ENCODE results near the gene KIAA1671. TPM values are rescaled to one million over a fixed set of nuclear protein-coding genes. Genes with fewer than 3 reads are reported as not detected.

Gene KIAA1671
- polyA plus RNA-seq, 1 of the 3 experiments (the other 2 are of a cell fraction) = 7.4 TPM

- no peaks in the 10 kb centered on the region for H4K20me1 ChIP-seq (ENCODE audit: insufficient read depth)
- ChIA-PET POLR2A (no interaction called here), CTCF (interaction anchor here (0.9 to 1.9 kb wide), 3 partner anchors 9 to 101 kb away, joined by 3 to 6 read pairs (median 3); no protein-coding TSS in a partner anchor)
- H3K4me1 ChIP-seq (ENCODE audit: control insufficient read depth in 1 of 2, insufficient read depth in 2 of 2, low read depth in 1 of 2, low read length in 1 of 2) = peaks cover 0 to 4% of the 10 kb centered on the region in 2 experiments; a peak in 1 of 4 replicates
- no peaks in the 10 kb centered on the region for H3K79me2 ChIP-seq (ENCODE audit: insufficient read depth)
- no peak for TF ChIP-seq MXI1 (IDR thresholded peaks at IDR 0.05; ENCODE audit: low read depth, low read length)
- no peak for TF ChIP-seq TCF12 (IDR thresholded peaks at IDR 0.05)
- no peak for TF ChIP-seq YY1 (IDR thresholded peaks at IDR 0.05; ENCODE audit: low read depth)
- TF ChIP-seq TAF1 (IDR thresholded peaks at IDR 0.05; ENCODE audit: borderline replicate concordance, low read depth, low read length) = no peak
- TF ChIP-seq RAD21 (IDR thresholded peaks at IDR 0.05; ENCODE audit: low read length) = no peak
- TF ChIP-seq GATA2 (CRISPR knock-in tag; IDR thresholded peaks at IDR 0.05) = no peak
- TF ChIP-seq NRF1 (IDR thresholded peaks at IDR 0.05; ENCODE audit: low read depth, low read length) = no peak
- no peak for TF ChIP-seq NFIC (IDR thresholded peaks at IDR 0.05; ENCODE audit: borderline replicate concordance)
- no peak for TF ChIP-seq SIN3A (IDR thresholded peaks at IDR 0.05; ENCODE audit: borderline replicate concordance, low read depth, low read length)
- no peak for TF ChIP-seq RFX5 (IDR thresholded peaks at IDR 0.05; ENCODE audit: low read length)
- TF ChIP-seq RCOR1 (IDR thresholded peaks at IDR 0.05; ENCODE audit: low read length) = no peak
- no peak for TF ChIP-seq REST (IDR thresholded peaks at IDR 0.05; ENCODE audit: low read depth, low read length)
- TF ChIP-seq TEAD4 (IDR thresholded peaks at IDR 0.05; ENCODE audit: borderline replicate concordance, insufficient read depth) = no peak
- no peak for TF ChIP-seq ELF1 (IDR thresholded peaks at IDR 0.05)
- peaks cover 11 to 28% of the 10 kb centered on the region in 2 experiments for H3K36me3 ChIP-seq (replicated peaks in 1 of 2; ENCODE audit: control insufficient read depth in 1 of 2, insufficient read depth in 2 of 2, low read length in 1 of 2)
- no peak overlapping the region for H3K4me2 ChIP-seq
- no peak overlapping the region for H2AFZ ChIP-seq (ENCODE audit: low read depth)
- H3K27ac ChIP-seq (ENCODE audit: low read depth in 2 of 2, low read length in 1 of 2) = no peak overlapping the region
- WGBS (ENCODE audit: low lambda C conversion rate) = 96% methylated on average over 17 of the region's 17 CpGs
- H3F3A ChIP-seq (replicated peaks; ENCODE audit: insufficient read depth) = no peaks in the 10 kb centered on the region
- no peak for DNase-seq
- no peaks in the 10 kb centered on the region for H3K27me3 ChIP-seq (ENCODE audit: insufficient read depth)
- no peak overlapping the region for H3K4me3 ChIP-seq (ENCODE audit: low read depth in 2 of 2, low read length in 1 of 2)
- H3K9me3 ChIP-seq = no peaks in the 10 kb centered on the region
- H3K9me2 ChIP-seq = no peaks in the 10 kb centered on the region
- H3K9ac ChIP-seq = no peak overlapping the region
Measured at GRCh38 chr22:25039255-25039654, 86.7 kb downstream of the KIAA1671 start.

DNA sequence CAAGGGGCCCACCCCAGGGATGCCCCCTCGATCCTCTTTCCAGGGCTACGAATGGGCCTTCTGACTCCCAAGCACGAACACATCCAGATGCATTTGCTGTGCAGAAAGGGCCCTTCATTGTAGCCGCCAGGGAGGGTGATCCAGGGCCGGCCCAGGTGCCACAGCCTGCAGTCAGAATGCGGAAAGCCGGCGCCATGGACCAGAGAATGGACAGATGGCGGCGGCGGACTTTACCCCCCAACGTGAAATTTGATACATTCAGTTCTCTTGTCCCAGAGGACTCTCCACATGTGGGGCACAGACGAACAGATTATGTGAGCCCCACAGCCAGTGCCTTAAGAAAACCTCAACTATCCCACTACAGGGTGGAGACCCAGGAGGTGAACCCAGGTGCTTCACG is 87.2 kb downstream of the KIAA1671 start:
- Histone ChIP-seq H3K4me3 (ENCODE audit: low read depth in 2 of 2, low read length in 1 of 2) (no peak overlapping the region), H3F3A (replicated peaks; ENCODE audit: insufficient read depth) (no peaks in the 10 kb centered on the region), H3K4me2 (no peak overlapping the region), H3K27ac (ENCODE audit: low read depth in 2 of 2, low read length in 1 of 2) (no peak overlapping the region), H3K9ac (no peak overlapping the region), H3K9me3 (no peaks in the 10 kb centered on the region), H3K36me3 (replicated peaks in 1 of 2; ENCODE audit: control insufficient read depth in 1 of 2, insufficient read depth in 2 of 2, low read length in 1 of 2) (peaks cover 11 to 28% of the 10 kb centered on the region in 2 experiments), H3K79me2 (ENCODE audit: insufficient read depth) (no peaks in the 10 kb centered on the region), H3K4me1 (ENCODE audit: control insufficient read depth in 1 of 2, insufficient read depth in 2 of 2, low read depth in 1 of 2, low read length in 1 of 2) (peaks cover 0 to 4% of the 10 kb centered on the region in 2 experiments; a peak in 1 of 4 replicates), H3K9me2 (no peaks in the 10 kb centered on the region), H3K27me3 (ENCODE audit: insufficient read depth) (no peaks in the 10 kb centered on the region), H2AFZ (ENCODE audit: low read depth) (no peak overlapping the region), H4K20me1 (ENCODE audit: insufficient read depth) (no peaks in the 10 kb centered on the region)
- CTCF ChIA-PET = interaction anchor here (0.7 to 1.9 kb wide), 4 partner anchors 9 to 102 kb away, joined by 3 to 6 read pairs (median 4); no protein-coding TSS in a partner anchor
- DNase-seq = no peak
- WGBS (ENCODE audit: low lambda C conversion rate) = 90% methylated on average over 12 of the region's 14 CpGs
- POLR2A ChIA-PET = no interaction called here
- TF ChIP-seq EZH2phosphoT487 (IDR thresholded peaks at IDR 0.05; ENCODE audit: borderline replicate concordance, low read depth) = no peak
- TF ChIP-seq, protein P1, sequence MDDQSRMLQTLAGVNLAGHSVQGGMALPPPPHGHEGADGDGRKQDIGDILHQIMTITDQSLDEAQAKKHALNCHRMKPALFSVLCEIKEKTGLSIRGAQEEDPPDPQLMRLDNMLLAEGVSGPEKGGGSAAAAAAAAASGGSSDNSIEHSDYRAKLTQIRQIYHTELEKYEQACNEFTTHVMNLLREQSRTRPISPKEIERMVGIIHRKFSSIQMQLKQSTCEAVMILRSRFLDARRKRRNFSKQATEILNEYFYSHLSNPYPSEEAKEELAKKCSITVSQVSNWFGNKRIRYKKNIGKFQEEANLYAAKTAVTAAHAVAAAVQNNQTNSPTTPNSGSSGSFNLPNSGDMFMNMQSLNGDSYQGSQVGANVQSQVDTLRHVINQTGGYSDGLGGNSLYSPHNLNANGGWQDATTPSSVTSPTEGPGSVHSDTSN (IDR thresholded peaks at IDR 0.05) = no peak
- no peak for TF ChIP-seq TCF12 (IDR thresholded peaks at IDR 0.05)
- TF ChIP-seq TAF1 (IDR thresholded peaks at IDR 0.05; ENCODE audit: borderline replicate concordance, low read depth, low read length) = no peak
- no peak for TF ChIP-seq FOXJ3 (CRISPR knock-in tag; IDR thresholded peaks at IDR 0.05)
- no peak for TF ChIP-seq CHD2 (IDR thresholded peaks at IDR 0.05; ENCODE audit: low read length, partially characterized antibody)
- no peak for TF ChIP-seq SMC3 (IDR thresholded peaks at IDR 0.05; ENCODE audit: low read depth, low read length)
- no peak for TF ChIP-seq RCOR1 (IDR thresholded peaks at IDR 0.05; ENCODE audit: low read length)
- TF ChIP-seq NRF1 (IDR thresholded peaks at IDR 0.05; ENCODE audit: low read depth, low read length) = no peak
- TF ChIP-seq JUND (IDR thresholded peaks at IDR 0.05) = no peak
- TF ChIP-seq, protein P2, sequence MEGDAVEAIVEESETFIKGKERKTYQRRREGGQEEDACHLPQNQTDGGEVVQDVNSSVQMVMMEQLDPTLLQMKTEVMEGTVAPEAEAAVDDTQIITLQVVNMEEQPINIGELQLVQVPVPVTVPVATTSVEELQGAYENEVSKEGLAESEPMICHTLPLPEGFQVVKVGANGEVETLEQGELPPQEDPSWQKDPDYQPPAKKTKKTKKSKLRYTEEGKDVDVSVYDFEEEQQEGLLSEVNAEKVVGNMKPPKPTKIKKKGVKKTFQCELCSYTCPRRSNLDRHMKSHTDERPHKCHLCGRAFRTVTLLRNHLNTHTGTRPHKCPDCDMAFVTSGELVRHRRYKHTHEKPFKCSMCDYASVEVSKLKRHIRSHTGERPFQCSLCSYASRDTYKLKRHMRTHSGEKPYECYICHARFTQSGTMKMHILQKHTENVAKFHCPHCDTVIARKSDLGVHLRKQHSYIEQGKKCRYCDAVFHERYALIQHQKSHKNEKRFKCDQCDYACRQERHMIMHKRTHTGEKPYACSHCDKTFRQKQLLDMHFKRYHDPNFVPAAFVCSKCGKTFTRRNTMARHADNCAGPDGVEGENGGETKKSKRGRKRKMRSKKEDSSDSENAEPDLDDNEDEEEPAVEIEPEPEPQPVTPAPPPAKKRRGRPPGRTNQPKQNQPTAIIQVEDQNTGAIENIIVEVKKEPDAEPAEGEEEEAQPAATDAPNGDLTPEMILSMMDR (IDR thresholded peaks at IDR 0.05) = no peak
- TF ChIP-seq, protein P3, sequence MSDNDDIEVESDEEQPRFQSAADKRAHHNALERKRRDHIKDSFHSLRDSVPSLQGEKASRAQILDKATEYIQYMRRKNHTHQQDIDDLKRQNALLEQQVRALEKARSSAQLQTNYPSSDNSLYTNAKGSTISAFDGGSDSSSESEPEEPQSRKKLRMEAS (IDR thresholded peaks at IDR 0.05; ENCODE audit: low read depth) = no peak
